WTC11 (cell line): Measurements from ENCODE around the gene LCTL. TPM values are rescaled to one million over a fixed set of nuclear protein-coding genes. Genes with fewer than 3 reads are reported as not detected.
A peak's percentile ranks its signal among the peaks of the same experiment; 100 is the strongest.

ENCODE experiments used
- ATAC-seq: fragments of 200-7000 bp; cut with Tn5 transposase; 2 replicates; pipeline ENCODE4 v1.10.0; 2021; ENCODE audit warnings: mild to moderate bottlenecking, moderate library complexity
- Bru-seq: library from RNA; stranded (reverse); fragments of 400-500 nt; gene quantifications from one replicate; lab custom pipeline; 2021; lab: Mats Ljungman, UMichigan
- CTCF ChIA-PET: fragments of 300-600 bp; sonication (Branson Sonifier 250); formaldehyde crosslinking; loops from one replicate; lab custom pipeline; 2021; ENCODE audit warnings: antibody characterized with exemption; lab: Charles Lee
- POLR2A ChIA-PET: fragments of 350-600 bp; sonication (Branson Sonifier 250); formaldehyde crosslinking; loops from one replicate; lab custom pipeline; 2021; ENCODE audit warnings: antibody characterized with exemption; lab: Charles Lee
- DNase-seq: peaks from one replicate; pipeline ENCODE4 v3.0.0; 2021; ENCODE audit warnings: low spot score
- H3K27ac Mint-ChIP-seq: 2 replicates; pipeline ENCODE4 v1.8.0; 2021; ENCODE audit warnings: mixed read lengths
- H3K27me3 Mint-ChIP-seq: 2 replicates; pipeline ENCODE4 v1.8.0; 2021; ENCODE audit warnings: low read depth, mild to moderate bottlenecking, moderate library complexity, mixed read lengths
- H3K36me3 Mint-ChIP-seq: 2 replicates; pipeline ENCODE4 v1.8.0; 2021; ENCODE audit warnings: mixed read lengths
- H3K4me1 Mint-ChIP-seq: 2 replicates; pipeline ENCODE4 v1.8.0; 2022; ENCODE audit warnings: mixed read lengths
- H3K4me3 Mint-ChIP-seq: 2 replicates; pipeline ENCODE4 v1.8.0; 2021; ENCODE audit warnings: mild to moderate bottlenecking, moderate library complexity, mixed read lengths
- H3K9me3 Mint-ChIP-seq: 2 replicates; pipeline ENCODE4 v1.8.0; 2021; ENCODE audit warnings: mixed read lengths
- ATF6 ChIP-seq: sonication (generic); formaldehyde crosslinking; IDR thresholded peaks from 2 replicates; pipeline ENCODE4 v1.8.1; 2023; ENCODE audit warnings: mild to moderate bottlenecking, missing genetic modification reagents
- CREM ChIP-seq: sonication (generic); formaldehyde crosslinking; IDR thresholded peaks from 2 replicates; pipeline ENCODE4 v1.8.1; 2022; ENCODE audit warnings: mild to moderate bottlenecking, missing genetic modification reagents, moderate library complexity
- EMX1 ChIP-seq: fragments of 250-450 bp; sonication (Bioruptor Pico); IDR thresholded peaks from 2 replicates; pipeline ENCODE4 v1.8.0; 2021; ENCODE audit warnings: mild to moderate bottlenecking
- ETV6 ChIP-seq: sonication (generic); formaldehyde crosslinking; IDR thresholded peaks from 2 replicates; pipeline ENCODE4 v1.8.1; 2022; ENCODE audit warnings: mild to moderate bottlenecking, missing genetic modification reagents
- FOXJ3 ChIP-seq: sonication (generic); formaldehyde crosslinking; IDR thresholded peaks from 2 replicates; pipeline ENCODE4 v1.9.0; 2021; ENCODE audit warnings: missing genetic modification reagents, mild to moderate bottlenecking, borderline replicate concordance
- HMGA2 ChIP-seq: fragments of 250-450 bp; sonication (Bioruptor Pico); IDR thresholded peaks from 2 replicates; pipeline ENCODE4 v1.4.0; 2021; ENCODE audit warnings: mild to moderate bottlenecking, moderate library complexity
- JAZF1 ChIP-seq: fragments of 250-450 bp; sonication (Bioruptor Pico); IDR thresholded peaks from 2 replicates; pipeline ENCODE4 v1.9.0; 2021; ENCODE audit warnings: moderate library complexity, mild to moderate bottlenecking, inconsistent platforms
- KAT7 ChIP-seq: sonication (generic); formaldehyde crosslinking; IDR thresholded peaks from 2 replicates; pipeline ENCODE4 v1.8.1; 2023; ENCODE audit warnings: missing genetic modification reagents, mild to moderate bottlenecking, borderline replicate concordance
- MXD4 ChIP-seq: fragments of 250-450 bp; sonication (Bioruptor Pico); IDR thresholded peaks from 2 replicates; pipeline ENCODE4 v1.8.0; 2021; ENCODE audit warnings: mild to moderate bottlenecking, moderate library complexity, borderline replicate concordance
- NFYB ChIP-seq: sonication (generic); formaldehyde crosslinking; conservative IDR thresholded peaks from 2 replicates; pipeline ENCODE4 v1.8.0; 2022; ENCODE audit warnings: low read depth, missing genetic modification reagents
- SP1 ChIP-seq: sonication (generic); formaldehyde crosslinking; conservative IDR thresholded peaks from 2 replicates; pipeline ENCODE4 v1.8.1; 2022; ENCODE audit warnings: missing genetic modification reagents
- ZBTB21 ChIP-seq: sonication (generic); formaldehyde crosslinking; IDR thresholded peaks from 2 replicates; pipeline ENCODE4 v1.8.1; 2023; ENCODE audit warnings: mild to moderate bottlenecking, missing genetic modification reagents, borderline replicate concordance
- ZNF263 ChIP-seq: sonication (generic); formaldehyde crosslinking; IDR thresholded peaks from 2 replicates; pipeline ENCODE4 v1.8.1; 2022; ENCODE audit warnings: low read depth, mild to moderate bottlenecking, moderate library complexity, missing genetic modification reagents
- ZNF317 ChIP-seq: sonication (generic); formaldehyde crosslinking; IDR thresholded peaks from 2 replicates; pipeline ENCODE4 v1.8.1; 2023; ENCODE audit warnings: low read depth, mild to moderate bottlenecking, moderate library complexity, missing genetic modification reagents, borderline replicate concordance
- ZNF396 ChIP-seq: fragments of 250-450 bp; sonication (Bioruptor Pico); IDR thresholded peaks from 2 replicates; pipeline ENCODE4 v1.8.0; 2021; ENCODE audit warnings: mild to moderate bottlenecking, moderate library complexity, borderline replicate concordance
- ZNF423 ChIP-seq: fragments of 250-450 bp; sonication (Bioruptor Pico); IDR thresholded peaks from 2 replicates; pipeline ENCODE4 v2.1.2; 2022; ENCODE audit warnings: mild to moderate bottlenecking, moderate library complexity
- long read RNA-seq, 3 experiments: library from RNA in 1 of 3; library from capped mRNA in 1 of 3; library from polyadenylated mRNA in 1 of 3; unstranded in 2 of 3; stranded (forward) in 1 of 3; transcript quantifications; one replicate each; pipeline ENCODE4 v2.0.0, GENCODE V29; 2021
- total RNA-seq: library from RNA; stranded (reverse); gene quantifications from 3 replicates; pipeline ENCODE4 v1.2.3, GENCODE V29; 2021
- TF ChIP-seq, protein P1 (sequence below): fragments of 250-450 bp; sonication (Bioruptor Pico); IDR thresholded peaks from 2 replicates; pipeline ENCODE4 v2.1.2; 2022; ENCODE audit warnings: mild to moderate bottlenecking, moderate library complexity
- TF ChIP-seq, protein P2 (sequence below): fragments of 250-450 bp; sonication (Bioruptor Pico); IDR thresholded peaks from 2 replicates; pipeline ENCODE4 v1.9.0; 2021; ENCODE audit warnings: moderate library complexity, mild to moderate bottlenecking, inconsistent platforms, borderline replicate concordance
- TF ChIP-seq, protein P3 (sequence below): sonication (generic); formaldehyde crosslinking; IDR thresholded peaks from 2 replicates; pipeline ENCODE4 v1.8.0; 2022; ENCODE audit warnings: mild to moderate bottlenecking, missing genetic modification reagents
- TF ChIP-seq, protein P4 (sequence below): fragments of 200-600 bp; IDR thresholded peaks from 2 replicates; pipeline ENCODE4 v1.8.0; 2022; ENCODE audit warnings: antibody characterized with exemption

LCTL gene
- 2.2 to 3.2 TPM (median 3.0 TPM) in 3 replicates for total RNA-seq
- percentile 40 among the genes with signal in this experiment for Bru-seq, nascent RNA
- long read RNA-seq, experiment 1, partial matches to known transcripts = 1 of 9 reads
- long read RNA-seq, experiment 1, other reads (novel, unspliced or antisense) = 5 of 9 reads
- long read RNA-seq, experiment 2, partial matches to known transcripts = 0 of 3 reads
- long read RNA-seq, experiment 2, other reads (novel, unspliced or antisense) = 3 of 3 reads
- long read RNA-seq, experiment 3, partial matches to known transcripts = 0 of 8 reads
- long read RNA-seq, experiment 3, other reads (novel, unspliced or antisense) = 7 of 8 reads

- Mint-ChIP-seq H3K27ac (peak within 1 kb of the TSS; percentile 91), H3K36me3 (no peaks in the 10 kb centered on the region), H3K4me3 (peak within 1 kb of the TSS; percentile 51), H3K27me3 (no peaks in the 10 kb centered on the region), H3K4me1 (peaks cover 30% of the 10 kb centered on the region), H3K9me3 (no peaks in the 10 kb centered on the region)
- ChIA-PET POLR2A (interaction anchor here (0.5 kb wide), 2 partner anchors 12 to 17 kb away, joined by 3 to 6 read pairs; no protein-coding TSS in a partner anchor), CTCF (interaction anchor here (0.7 to 2.6 kb wide), 20 partner anchors 13 to 854 kb away, joined by 3 to 20 read pairs (median 4); partner anchors contain the start of genes SMAD6 and SNAPC5)
- ATAC-seq (peak; percentile 76), DNase-seq (peak; percentile 71)
- peak; percentile 59; the same call in 1 of the 2 replicates for TF ChIP-seq ETV6
- TF ChIP-seq, protein P1, sequence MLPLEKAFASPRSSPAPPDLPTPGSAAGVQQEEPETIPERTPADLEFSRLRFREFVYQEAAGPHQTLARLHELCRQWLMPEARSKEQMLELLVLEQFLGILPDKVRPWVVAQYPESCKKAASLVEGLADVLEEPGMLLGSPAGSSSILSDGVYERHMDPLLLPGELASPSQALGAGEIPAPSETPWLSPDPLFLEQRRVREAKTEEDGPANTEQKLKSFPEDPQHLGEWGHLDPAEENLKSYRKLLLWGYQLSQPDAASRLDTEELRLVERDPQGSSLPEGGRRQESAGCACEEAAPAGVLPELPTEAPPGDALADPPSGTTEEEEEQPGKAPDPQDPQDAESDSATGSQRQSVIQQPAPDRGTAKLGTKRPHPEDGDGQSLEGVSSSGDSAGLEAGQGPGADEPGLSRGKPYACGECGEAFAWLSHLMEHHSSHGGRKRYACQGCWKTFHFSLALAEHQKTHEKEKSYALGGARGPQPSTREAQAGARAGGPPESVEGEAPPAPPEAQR (CRISPR knock-in tag) = no peak
Measured at GRCh38 chr15:66565741-66566144, at the start of gene LCTL. LCTL (minus strand) TSS chr15:66565998; CDS start chr15:66565365, 633 bp downstream.

DNA sequence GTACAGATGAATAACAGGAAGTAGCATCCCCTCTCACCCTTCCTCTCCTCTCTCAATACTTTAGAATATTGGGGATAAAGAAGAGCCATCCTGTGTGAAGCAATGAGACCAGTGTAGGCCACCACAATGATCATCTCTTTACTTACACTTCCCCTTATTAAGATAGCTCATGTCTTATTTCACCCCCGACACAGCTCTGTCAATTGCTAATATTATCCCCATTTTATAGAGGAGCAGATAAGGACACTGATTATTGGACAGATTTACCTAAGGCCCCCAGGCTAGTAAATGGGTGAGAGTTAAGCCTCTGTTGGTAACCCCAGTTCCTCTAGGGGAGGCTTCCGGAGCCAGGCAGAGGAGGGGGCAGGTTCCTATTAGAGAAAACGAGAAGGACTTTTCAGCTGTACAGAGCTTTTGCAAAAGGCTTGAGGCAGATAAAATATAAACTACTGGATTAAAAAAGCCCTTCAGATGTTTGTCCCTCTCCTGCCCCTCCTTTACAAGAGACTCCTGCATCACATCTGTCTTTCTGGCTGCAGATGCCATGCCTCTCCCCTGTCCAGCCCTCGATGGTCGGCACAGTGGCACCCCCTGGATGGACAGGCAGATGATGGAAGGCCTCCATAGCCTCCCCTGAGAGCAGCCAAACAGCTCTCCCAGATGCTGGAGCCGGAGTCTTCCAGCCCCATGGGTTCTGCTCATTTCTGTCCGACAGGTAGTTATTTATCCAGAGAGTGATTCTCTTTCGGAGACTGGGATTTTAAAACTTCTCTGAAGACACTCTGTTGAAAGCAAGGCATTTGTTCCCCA, 49.4 kb upstream of the LCTL start:
- Mint-ChIP-seq H3K4me3 (no peak overlapping the region), H3K36me3 (no peaks in the 10 kb centered on the region), H3K27ac (no peak overlapping the region), H3K4me1 (peaks cover 28% of the 10 kb centered on the region), H3K27me3 (no peaks in the 10 kb centered on the region), H3K9me3 (no peaks in the 10 kb centered on the region)
- ATAC-seq (no peak), DNase-seq (no peak)
- no peak for TF ChIP-seq NFYB (CRISPR knock-in tag)
- TF ChIP-seq, protein P2, sequence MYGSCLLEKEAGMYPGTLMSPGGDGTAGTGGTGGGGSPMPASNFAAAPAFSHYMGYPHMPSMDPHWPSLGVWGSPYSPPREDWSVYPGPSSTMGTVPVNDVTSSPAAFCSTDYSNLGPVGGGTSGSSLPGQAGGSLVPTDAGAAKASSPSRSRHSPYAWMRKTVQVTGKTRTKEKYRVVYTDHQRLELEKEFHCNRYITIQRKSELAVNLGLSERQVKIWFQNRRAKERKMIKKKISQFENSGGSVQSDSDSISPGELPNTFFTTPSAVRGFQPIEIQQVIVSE (CRISPR knock-in tag) = no peak
- TF ChIP-seq ZBTB21 (CRISPR knock-in tag) = no peak
- no peak for TF ChIP-seq JAZF1 (CRISPR knock-in tag)
- TF ChIP-seq KAT7 (CRISPR knock-in tag) = no peak
- TF ChIP-seq, protein P3, sequence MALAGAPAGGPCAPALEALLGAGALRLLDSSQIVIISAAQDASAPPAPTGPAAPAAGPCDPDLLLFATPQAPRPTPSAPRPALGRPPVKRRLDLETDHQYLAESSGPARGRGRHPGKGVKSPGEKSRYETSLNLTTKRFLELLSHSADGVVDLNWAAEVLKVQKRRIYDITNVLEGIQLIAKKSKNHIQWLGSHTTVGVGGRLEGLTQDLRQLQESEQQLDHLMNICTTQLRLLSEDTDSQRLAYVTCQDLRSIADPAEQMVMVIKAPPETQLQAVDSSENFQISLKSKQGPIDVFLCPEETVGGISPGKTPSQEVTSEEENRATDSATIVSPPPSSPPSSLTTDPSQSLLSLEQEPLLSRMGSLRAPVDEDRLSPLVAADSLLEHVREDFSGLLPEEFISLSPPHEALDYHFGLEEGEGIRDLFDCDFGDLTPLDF (CRISPR knock-in tag) = no peak
- no peak for TF ChIP-seq SP1 (CRISPR knock-in tag)
- TF ChIP-seq ATF6 = no peak
- TF ChIP-seq CREM (CRISPR knock-in tag) = no peak
- TF ChIP-seq, protein P1 (CRISPR knock-in tag) = no peak
- no peak for TF ChIP-seq ZNF317 (CRISPR knock-in tag)
- TF ChIP-seq ZNF263 (CRISPR knock-in tag) = no peak
- TF ChIP-seq MXD4 = no peak
- no peak for TF ChIP-seq ZNF396 (CRISPR knock-in tag)
- TF ChIP-seq FOXJ3 (CRISPR knock-in tag) = no peak
- TF ChIP-seq HMGA2 = no peak
- TF ChIP-seq, protein P4, sequence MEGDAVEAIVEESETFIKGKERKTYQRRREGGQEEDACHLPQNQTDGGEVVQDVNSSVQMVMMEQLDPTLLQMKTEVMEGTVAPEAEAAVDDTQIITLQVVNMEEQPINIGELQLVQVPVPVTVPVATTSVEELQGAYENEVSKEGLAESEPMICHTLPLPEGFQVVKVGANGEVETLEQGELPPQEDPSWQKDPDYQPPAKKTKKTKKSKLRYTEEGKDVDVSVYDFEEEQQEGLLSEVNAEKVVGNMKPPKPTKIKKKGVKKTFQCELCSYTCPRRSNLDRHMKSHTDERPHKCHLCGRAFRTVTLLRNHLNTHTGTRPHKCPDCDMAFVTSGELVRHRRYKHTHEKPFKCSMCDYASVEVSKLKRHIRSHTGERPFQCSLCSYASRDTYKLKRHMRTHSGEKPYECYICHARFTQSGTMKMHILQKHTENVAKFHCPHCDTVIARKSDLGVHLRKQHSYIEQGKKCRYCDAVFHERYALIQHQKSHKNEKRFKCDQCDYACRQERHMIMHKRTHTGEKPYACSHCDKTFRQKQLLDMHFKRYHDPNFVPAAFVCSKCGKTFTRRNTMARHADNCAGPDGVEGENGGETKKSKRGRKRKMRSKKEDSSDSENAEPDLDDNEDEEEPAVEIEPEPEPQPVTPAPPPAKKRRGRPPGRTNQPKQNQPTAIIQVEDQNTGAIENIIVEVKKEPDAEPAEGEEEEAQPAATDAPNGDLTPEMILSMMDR = no peak
- TF ChIP-seq EMX1 (CRISPR knock-in tag) = no peak
- no peak for TF ChIP-seq ZNF423 (CRISPR knock-in tag)
- ChIA-PET CTCF (interaction anchor here (0.6 to 1.3 kb wide), 4 partner anchors 8 to 92 kb away, joined by 3 to 4 read pairs (median 3); no protein-coding TSS in a partner anchor), POLR2A (no interaction called here)
